HepG2 (cell line): ENCODE data around the gene NPPA. TPM values are rescaled to one million over a fixed set of nuclear protein-coding genes. Genes with fewer than 3 reads are reported as not detected.
A peak's percentile ranks its signal among the peaks of the same experiment; 100 is the strongest.

Experiments
- ATF4 ChIP-seq, 2 experiments: fragments of 450-650 bp in 1 of 2; sonication (generic) in 1 of 2; formaldehyde crosslinking; IDR thresholded peaks; 2 replicates each; pipeline versions ENCODE4 v1.5.0 to v1.8.0; 2020 to 2022; ENCODE audit warnings: mild to moderate bottlenecking in 1 of 2, missing genetic modification reagents in 1 of 2
- DRAP1 ChIP-seq: IDR thresholded peaks from 2 replicates; pipeline ENCODE4 v1.6.1; 2016; ENCODE audit warnings: missing genetic modification reagents, missing compliant biosample characterization
- FOXJ3 ChIP-seq: sonication (generic); formaldehyde crosslinking; IDR thresholded peaks from 2 replicates; pipeline ENCODE4 v1.4.0; 2020; ENCODE audit warnings: missing genetic modification reagents, mild to moderate bottlenecking, borderline replicate concordance
- HOXA7 ChIP-seq: sonication (generic); formaldehyde crosslinking; IDR thresholded peaks from 2 replicates; pipeline ENCODE4 v1.8.1; 2022; ENCODE audit warnings: mild to moderate bottlenecking, missing genetic modification reagents, moderate library complexity
- KDM4B ChIP-seq: sonication (generic); formaldehyde crosslinking; IDR thresholded peaks from 2 replicates; pipeline ENCODE4 v1.4.0; 2020; ENCODE audit warnings: missing genetic modification reagents
- MEIS1 ChIP-seq: sonication (generic); formaldehyde crosslinking; IDR thresholded peaks from 2 replicates; pipeline ENCODE4 v1.9.0; 2021; ENCODE audit warnings: mild to moderate bottlenecking, missing genetic modification reagents, moderate library complexity, borderline replicate concordance
- MIXL1 ChIP-seq: IDR thresholded peaks from 2 replicates; pipeline ENCODE4 v1.6.1; 2016
- PAWR ChIP-seq: sonication (generic); formaldehyde crosslinking; IDR thresholded peaks from 2 replicates; pipeline ENCODE4 v1.4.0; 2020; ENCODE audit warnings: missing genetic modification reagents, mild to moderate bottlenecking, borderline replicate concordance
- PBX3 ChIP-seq: sonication (generic); formaldehyde crosslinking; IDR thresholded peaks from 2 replicates; pipeline ENCODE4 v1.8.1; 2023; ENCODE audit warnings: missing genetic modification reagents, inconsistent platforms, borderline replicate concordance
- PHF5A ChIP-seq: IDR thresholded peaks from one replicate; pipeline ENCODE4 v1.6.1; 2018; ENCODE audit warnings: low read depth, missing genetic modification reagents; ENCODE audit not compliant: unreplicated experiment
- PREB ChIP-seq: sonication (generic); formaldehyde crosslinking; IDR thresholded peaks from 2 replicates; pipeline ENCODE4 v1.4.0; 2020; ENCODE audit warnings: missing genetic modification reagents
- RAD51 ChIP-seq: fragments of 450-650 bp; IDR thresholded peaks from 2 replicates; pipeline ENCODE4 v1.6.1; 2016; ENCODE audit warnings: borderline replicate concordance
- SP4 ChIP-seq: sonication (generic); formaldehyde crosslinking; IDR thresholded peaks from 2 replicates; pipeline ENCODE4 v1.8.1; 2023; ENCODE audit warnings: mild to moderate bottlenecking, missing genetic modification reagents
- TAF1 ChIP-seq: sonication (generic); formaldehyde crosslinking; IDR thresholded peaks from 2 replicates; pipeline ENCODE4 v1.4.0; 2020; ENCODE audit warnings: missing genetic modification reagents
- TOPORS ChIP-seq: sonication (generic); formaldehyde crosslinking; IDR thresholded peaks from 2 replicates; pipeline ENCODE4 v1.8.0; 2023; ENCODE audit warnings: mild to moderate bottlenecking, missing genetic modification reagents
- ZBTB2 ChIP-seq: sonication (generic); formaldehyde crosslinking; IDR thresholded peaks from 2 replicates; pipeline ENCODE4 v1.8.0; 2022; ENCODE audit warnings: low read depth, missing genetic modification reagents
- ZNF230 ChIP-seq: sonication (generic); formaldehyde crosslinking; IDR thresholded peaks from 2 replicates; pipeline ENCODE4 v1.4.0; 2020; ENCODE audit warnings: mild to moderate bottlenecking, missing genetic modification reagents
- ZNF501 ChIP-seq: sonication (generic); formaldehyde crosslinking; IDR thresholded peaks from 2 replicates; pipeline ENCODE4 v1.5.1; 2020; ENCODE audit warnings: mild to moderate bottlenecking, moderate library complexity, missing genetic modification reagents
- ZNF503 ChIP-seq: sonication (generic); formaldehyde crosslinking; IDR thresholded peaks from 2 replicates; pipeline ENCODE4 v1.4.0; 2020; ENCODE audit warnings: missing genetic modification reagents
- ZNF597 ChIP-seq: sonication (generic); formaldehyde crosslinking; IDR thresholded peaks from 2 replicates; pipeline ENCODE4 v1.5.0; 2020; ENCODE audit warnings: missing genetic modification reagents
- polyA plus RNA-seq, 8 experiments: library from polyadenylated mRNA; depleted of rRNA in 3 of 8; stranded (reverse) in 7 of 8; unstranded in 1 of 8; fragments of >200 nt; fragmentation: Illumina TruSeq in 4 of 8; extraction: Trizol in 4 of 8; gene quantifications; 2 replicates each; pipeline versions ENCODE4 v1.2.1 to v1.2.3, GENCODE V29; 2011 to 2016; ENCODE audit warnings: low read depth in 4 of 8, missing spikeins in 1 of 8, mixed read lengths in 1 of 8; ENCODE audit not compliant: insufficient read depth in 1 of 8
- total RNA-seq, 5 experiments: library from RNA; depleted of rRNA; stranded (reverse); fragments of >200 nt; fragmentation: Illumina TruSeq; extraction: Trizol; gene quantifications; 2 replicates each; pipeline ENCODE4 v1.2.3, GENCODE V29; 2016; ENCODE audit warnings: low read depth in 1 of 5

NPPA gene
- total and polyA plus RNA-seq, 2 of the 13 experiments (the other 11 are each of a cell fraction or from before 2014, with no cell fraction given) = not detected

- TF ChIP-seq TOPORS (CRISPR knock-in tag) (peak; percentile 55; the same call in 1 of the 2 replicates), ZNF230 (CRISPR knock-in tag) (peak; percentile 97; the same call in 1 of the 2 replicates), SP4 (CRISPR knock-in tag) (peak; percentile 81), PBX3 (CRISPR knock-in tag) (peak; percentile 95), RAD51 (no peak), HOXA7 (peak; percentile 35; the same call in 1 of the 2 replicates), ZNF503 (CRISPR knock-in tag) (peak; percentile 53; the same call in 1 of the 2 replicates), KDM4B (CRISPR knock-in tag) (peak; percentile 97), PAWR (CRISPR knock-in tag) (peak; percentile 95; the same call in 1 of the 2 replicates), MIXL1 (CRISPR knock-in tag) (peak; percentile 90; the same call in 1 of the 2 replicates), ZNF501 (CRISPR knock-in tag) (peak; percentile 92), ATF4 (CRISPR knock-in tag; IDR thresholded peaks at IDR 0.05) (peak in 1 of 2 experiments; percentile 73; a peak in 2 of 4 replicates), FOXJ3 (CRISPR knock-in tag) (no peak; the same call in 1 of the 2 replicates), DRAP1 (CRISPR knock-in tag) (peak; percentile 73), TAF1 (CRISPR knock-in tag) (peak; percentile 39; the same call in 1 of the 2 replicates), PHF5A (CRISPR knock-in tag) (no peak), ZBTB2 (CRISPR knock-in tag) (peak; percentile 79), PREB (0 out of 2 replicates have a peak, but pooled peaks have one; percentile 30), MEIS1 (CRISPR knock-in tag) (peak; percentile 90), ZNF597 (CRISPR knock-in tag) (no peak)
Observed at GRCh38 chr1:11858968-11859871, 11.6 kb upstream of the NPPA start (continued).
